ENCODE results near the gene LMO4.

LMO4 gene

GRCh38 chr1:87328272-87329050 is at the start of gene LMO4:
Gene LMO4 (plus strand): TSS chr1:87328880. CDS start chr1:87332016, 3,136 bp downstream.
- peak; percentile 84 for DNase-seq

DNA sequence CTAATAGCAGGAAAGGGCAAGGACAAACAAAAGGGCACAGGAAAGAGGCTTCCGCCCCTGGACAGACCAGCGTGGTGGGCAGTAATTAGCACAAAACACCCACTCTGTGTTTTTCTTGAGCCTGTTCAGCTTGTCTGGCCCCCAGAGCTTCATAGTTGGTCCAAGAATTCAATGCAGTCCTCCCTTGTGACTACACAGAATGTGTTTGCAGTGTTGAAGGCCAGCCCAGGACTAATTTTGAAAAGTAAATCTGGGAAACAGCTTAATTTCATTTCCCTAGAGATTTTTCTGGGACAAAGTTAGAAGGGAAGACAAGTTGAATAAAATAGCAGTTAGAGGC is 49.2 kb upstream of the LMO4 start:
- DNase-seq = no peak

- DNase-seq = no peak
These were observed 48.6 kb upstream of the LMO4 start for GRCh38 chr1:87279966-87280535.

- no peak for DNase-seq
These were observed 44.0 kb upstream of the LMO4 start for GRCh38 chr1:87284456-87285240.

DNA sequence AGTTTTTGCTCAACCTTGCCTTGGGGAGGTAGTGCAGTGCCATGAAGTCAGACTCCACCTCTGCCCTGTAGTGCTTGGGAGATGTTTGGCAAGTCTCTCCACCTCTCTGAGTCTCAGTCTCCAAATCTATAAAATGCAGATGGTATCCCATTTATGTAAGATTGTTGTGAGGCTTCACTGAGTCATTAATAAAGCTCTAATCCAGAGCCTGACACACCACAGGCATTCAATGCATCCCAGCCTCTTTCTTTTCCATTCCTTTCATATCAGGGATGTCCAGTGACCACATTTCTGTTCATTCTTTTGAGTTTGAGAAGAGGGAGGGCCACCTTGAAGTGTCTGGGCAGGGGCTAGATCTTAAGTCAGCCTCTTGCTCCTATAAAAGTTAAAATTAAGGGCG is 37.6 kb upstream of the LMO4 start:
- DNase-seq = no peak

GRCh38 chr1:87292684-87293493 is 35.8 kb upstream of the LMO4 start:
- no peak for DNase-seq

GRCh38 chr1:87294633-87295032 is 34.0 kb upstream of the LMO4 start:
- no peak for DNase-seq

- no peak for DNase-seq
These were observed 33.1 kb upstream of the LMO4 start for GRCh38 chr1:87295445-87296110.

DNA sequence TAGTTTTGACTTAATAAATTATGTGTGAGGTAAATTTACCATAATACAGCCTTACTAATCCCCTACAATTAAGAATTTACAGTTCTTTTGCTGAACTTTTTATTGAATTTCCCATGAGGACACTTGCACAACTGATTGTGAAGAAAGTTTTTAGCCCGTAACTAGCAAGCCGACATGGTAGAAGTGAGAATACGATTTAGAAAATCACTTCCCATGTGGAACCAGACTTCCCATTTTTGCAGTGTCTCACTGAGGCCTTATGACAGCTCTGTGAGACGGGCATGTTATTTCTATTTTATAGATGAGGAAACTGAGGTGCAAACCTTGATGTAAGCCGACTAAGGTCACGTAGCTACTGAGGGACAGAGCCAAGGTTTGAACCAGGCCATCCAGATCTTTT is 32.5 kb upstream of the LMO4 start:
- no peak for DNase-seq

GRCh38 chr1:87299661-87300060 is 29.0 kb upstream of the LMO4 start:
- no peak for DNase-seq

DNA sequence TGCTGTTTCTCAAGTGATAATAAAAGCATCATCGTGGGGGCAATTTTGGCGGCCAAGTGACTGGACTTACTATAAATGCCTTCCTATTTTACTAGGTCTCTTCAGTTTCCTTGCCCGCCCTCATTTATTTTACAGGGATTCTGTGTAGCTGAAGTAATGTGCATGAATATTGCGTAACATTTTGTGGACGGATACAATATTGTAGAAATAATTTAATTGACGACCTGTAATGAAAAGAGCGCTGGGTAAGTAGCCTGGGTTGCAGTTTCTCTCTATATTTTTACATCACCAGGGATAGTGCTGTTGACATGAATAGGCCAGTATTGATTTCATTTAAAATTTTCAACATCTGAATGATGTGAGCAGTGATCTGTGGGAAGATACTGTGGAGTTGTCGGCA is 28.1 kb upstream of the LMO4 start:
- DNase-seq = no peak

- DNase-seq = no peak
These were observed 23.5 kb upstream of the LMO4 start for GRCh38 chr1:87305151-87305550.

DNA sequence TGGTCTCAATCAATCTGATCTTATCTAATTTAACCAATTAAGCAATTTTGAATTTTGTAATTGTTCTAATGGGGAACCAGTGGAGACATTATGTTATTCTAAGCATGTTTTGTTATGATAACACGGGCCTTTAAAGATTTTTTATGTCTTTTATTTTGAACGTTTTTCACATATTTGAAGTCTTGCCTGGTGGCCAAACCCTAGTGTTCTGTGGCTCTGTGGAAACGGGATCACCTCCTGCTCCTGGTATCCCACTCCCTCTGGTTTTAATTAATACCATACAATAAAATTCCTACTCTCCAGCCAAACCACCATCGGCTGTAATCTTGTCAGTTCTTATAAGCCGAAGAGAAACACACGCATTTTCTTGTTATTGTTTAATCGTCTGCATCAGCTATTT is 22.9 kb upstream of the LMO4 start:
- no peak for DNase-seq

GRCh38 chr1:87307306-87307705 is 21.4 kb upstream of the LMO4 start:
- DNase-seq = no peak

GRCh38 chr1:87307931-87308330 is 20.7 kb upstream of the LMO4 start:
- no peak for DNase-seq

DNA sequence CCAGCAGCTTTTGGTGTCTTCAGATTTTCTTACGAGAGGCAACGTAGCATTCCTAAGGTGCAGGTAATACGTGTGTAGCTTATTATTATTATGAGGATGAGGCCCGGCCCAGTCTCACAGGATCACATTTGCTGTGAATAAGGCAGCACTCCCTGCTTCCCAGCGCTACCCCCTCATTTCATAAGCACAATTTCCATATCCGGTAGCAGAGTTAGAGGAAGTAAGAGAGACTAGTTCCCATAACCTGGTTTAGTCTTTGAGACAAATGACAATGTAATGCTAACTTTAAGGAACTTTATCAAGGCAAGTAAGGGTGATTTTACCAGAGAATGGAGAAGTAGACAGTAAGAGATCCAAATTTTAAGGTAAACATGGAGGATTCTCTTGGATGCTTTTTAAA is 14.6 kb upstream of the LMO4 start:
- DNase-seq = no peak

DNA sequence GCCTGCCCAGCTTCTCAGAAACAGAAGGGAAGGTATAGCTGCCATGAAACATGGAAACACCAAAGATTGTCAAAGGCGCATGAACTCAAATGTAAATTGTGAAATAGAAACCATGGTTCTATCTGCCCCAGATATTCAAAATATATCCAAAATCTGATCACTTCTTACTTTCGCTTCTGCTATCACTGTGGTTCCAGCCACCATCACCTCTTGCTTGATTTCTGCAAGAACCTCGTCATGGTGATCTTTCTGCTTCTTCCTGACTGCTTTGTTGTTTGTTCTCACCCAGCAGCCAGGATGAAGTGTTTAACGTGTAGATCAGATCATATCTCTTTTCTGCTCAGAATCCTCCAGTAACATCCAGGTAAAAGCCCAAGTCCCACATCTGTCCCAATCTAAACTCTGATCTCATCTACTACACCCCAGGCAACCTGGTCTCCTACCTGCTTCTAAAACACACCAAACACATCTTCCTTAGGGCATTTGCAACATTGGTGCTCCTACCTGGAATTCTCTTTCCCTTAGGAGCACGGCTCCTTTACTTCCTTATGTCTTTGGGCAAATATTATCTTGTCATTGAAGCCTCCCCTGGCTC is 10.5 kb upstream of the LMO4 start:
- DNase-seq = no peak

DNA sequence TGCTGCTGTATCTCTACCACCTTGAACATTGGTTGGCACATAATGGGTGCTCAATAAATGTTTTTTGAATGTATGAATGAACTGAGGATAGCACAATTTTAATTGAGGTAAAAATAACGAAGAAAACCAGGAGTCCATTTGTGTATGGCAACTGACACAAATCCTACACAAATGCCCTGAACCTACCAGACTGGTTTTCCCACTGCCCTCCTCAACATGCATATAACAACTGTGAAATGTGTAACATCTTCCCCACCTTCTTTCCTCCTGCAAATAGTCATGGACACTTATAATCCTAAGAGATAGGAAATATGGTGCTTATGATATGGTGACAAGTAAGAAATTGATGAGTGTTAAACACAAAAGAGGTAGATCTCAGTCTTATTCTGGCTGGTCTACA is 9.9 kb upstream of the LMO4 start:
- DNase-seq = no peak

DNA sequence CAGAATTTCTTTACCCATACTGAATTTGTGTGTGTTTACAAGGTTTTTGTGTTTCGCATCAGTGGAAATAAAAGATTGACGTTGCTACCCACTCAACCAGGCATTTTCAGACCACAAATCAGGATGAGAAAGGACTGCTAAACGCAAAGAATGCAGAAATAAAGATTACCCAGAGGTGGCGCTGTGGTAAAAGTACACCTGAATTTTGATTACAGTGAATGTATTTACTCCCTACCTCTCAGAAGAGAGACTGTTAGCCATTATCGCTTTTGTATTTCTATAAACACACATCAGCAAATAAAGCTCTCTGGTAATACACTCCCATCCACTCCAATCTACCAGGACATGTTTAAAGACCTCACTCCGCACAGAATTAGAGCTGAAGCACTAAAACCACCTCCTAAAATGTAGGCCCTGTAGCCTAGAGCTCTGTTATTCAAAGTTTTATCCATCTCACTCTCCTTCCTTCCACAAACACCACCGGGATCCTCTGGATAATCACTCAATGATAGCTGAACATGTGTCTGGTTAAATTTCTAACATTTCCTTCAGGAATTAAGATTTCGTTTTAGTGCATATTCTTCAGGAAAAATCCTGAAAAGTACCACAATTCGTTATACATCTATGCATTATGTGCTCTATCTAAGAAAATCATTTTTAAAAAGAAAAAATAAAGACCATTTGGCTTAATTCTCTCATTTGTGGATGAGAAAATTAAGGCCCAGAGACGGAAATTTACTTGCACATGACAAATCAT is 2.5 kb upstream of the LMO4 start:
- DNase-seq = no peak

GRCh38 chr1:87327376-87328271 is 1.1 kb upstream of the LMO4 start:
- DNase-seq = no peak
